Vagina (tissue), 2 donors: Measurements from ENCODE around the gene CHMP1B.

ENCODE experiments used
- CTCF ChIP-seq, 3 experiments: fragments of 450-650 bp in 2 of 3; fragments of 200-600 bp in 1 of 3; sonication (generic) in 1 of 3; IDR thresholded peaks; one replicate each; pipeline ENCODE4 v1.5.1; 2017 to 2019; ENCODE audit warnings: antibody characterized with exemption in 3 of 3, mild to moderate bottlenecking in 2 of 3, moderate library complexity in 2 of 3
- POLR2A ChIP-seq, 2 donors: fragments of 450-650 bp; IDR thresholded peaks; one replicate each; pipeline ENCODE4 v1.6.1; 2017; ENCODE audit warnings: antibody characterized with exemption in 2 of 2, mild to moderate bottlenecking in 2 of 2, moderate library complexity in 2 of 2

- TF ChIP-seq POLR2A (IDR thresholded peaks at IDR 0.05) (no peak), CTCF (IDR thresholded peaks at IDR 0.05) (no peak)
Measured at GRCh38 chr18:11831921-11832320, 19.3 kb upstream of the CHMP1B start.
